ENCODE measurements around the gene WWOX. TPM values are rescaled to one million over a fixed set of nuclear protein-coding genes. Genes with fewer than 3 reads are reported as not detected.

The WWOX gene
- polyA plus RNA-seq, 1 donor from 2014 or later: 25.6 TPM

DNA sequence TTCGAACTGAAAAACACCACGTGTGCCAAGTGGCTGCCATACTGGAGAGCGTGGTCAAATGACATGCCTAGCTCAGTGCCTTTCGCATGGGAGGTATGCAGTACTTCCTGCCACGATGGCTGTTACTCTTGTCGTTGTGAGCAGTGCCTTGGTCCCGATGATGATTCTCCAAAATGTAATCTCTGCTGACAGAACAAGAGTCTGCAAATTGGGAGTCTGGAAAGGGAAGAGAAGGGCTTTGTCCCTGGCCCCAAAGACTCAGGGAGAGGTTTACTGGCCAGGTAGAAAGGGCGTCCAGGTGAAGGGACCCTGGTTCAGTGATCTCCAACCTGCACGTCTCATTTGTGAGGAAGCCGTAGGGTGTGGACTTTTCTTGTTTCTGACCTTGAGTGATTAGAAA lies 336.6 kb downstream of the WWOX start:
- Histone ChIP-seq H3K4me3 (ENCODE audit: low read length) (no peak overlapping the region), H3K79me2 (replicated peaks; ENCODE audit: insufficient read depth, low read length) (no peaks in the 10 kb centered on the region), H3K9me2 (ENCODE audit: insufficient read depth, low read length) (no peaks in the 10 kb centered on the region), H3K9ac (ENCODE audit: low read length) (no peak overlapping the region), H4K20me1 (ENCODE audit: insufficient read depth) (no peaks in the 10 kb centered on the region), H3K4me2 (ENCODE audit: low read length) (no peak overlapping the region), H2AFZ (ENCODE audit: low read depth, low read length) (no peak overlapping the region), H3K9me3 (ENCODE audit: low read length) (no peaks in the 10 kb centered on the region), H3F3A (ENCODE audit: insufficient read depth, low read length, poor library complexity, severe bottlenecking) (no peaks in the 10 kb centered on the region), H3K27ac (ENCODE audit: low read length) (no peak overlapping the region), H3K27me3 (ENCODE audit: insufficient read depth, low read depth, low read length) (no peaks in the 10 kb centered on the region), H3K36me3 (ENCODE audit: insufficient read depth, low read length) (no peaks in the 10 kb centered on the region)
- no peak for TF ChIP-seq EZH2 (IDR thresholded peaks at IDR 0.05; ENCODE audit: borderline replicate concordance, insufficient read depth, low read length, poor library complexity, severe bottlenecking)
- no peak for TF ChIP-seq EP300 (conservative IDR thresholded peaks at IDR 0.05; ENCODE audit: poor library complexity, severe bottlenecking)
- no peak for TF ChIP-seq SMC3 (conservative IDR thresholded peaks at IDR 0.05; ENCODE audit: poor library complexity)
- no peak for TF ChIP-seq POLR2AphosphoS5 (IDR thresholded peaks at IDR 0.05)
- TF ChIP-seq, protein P1, sequence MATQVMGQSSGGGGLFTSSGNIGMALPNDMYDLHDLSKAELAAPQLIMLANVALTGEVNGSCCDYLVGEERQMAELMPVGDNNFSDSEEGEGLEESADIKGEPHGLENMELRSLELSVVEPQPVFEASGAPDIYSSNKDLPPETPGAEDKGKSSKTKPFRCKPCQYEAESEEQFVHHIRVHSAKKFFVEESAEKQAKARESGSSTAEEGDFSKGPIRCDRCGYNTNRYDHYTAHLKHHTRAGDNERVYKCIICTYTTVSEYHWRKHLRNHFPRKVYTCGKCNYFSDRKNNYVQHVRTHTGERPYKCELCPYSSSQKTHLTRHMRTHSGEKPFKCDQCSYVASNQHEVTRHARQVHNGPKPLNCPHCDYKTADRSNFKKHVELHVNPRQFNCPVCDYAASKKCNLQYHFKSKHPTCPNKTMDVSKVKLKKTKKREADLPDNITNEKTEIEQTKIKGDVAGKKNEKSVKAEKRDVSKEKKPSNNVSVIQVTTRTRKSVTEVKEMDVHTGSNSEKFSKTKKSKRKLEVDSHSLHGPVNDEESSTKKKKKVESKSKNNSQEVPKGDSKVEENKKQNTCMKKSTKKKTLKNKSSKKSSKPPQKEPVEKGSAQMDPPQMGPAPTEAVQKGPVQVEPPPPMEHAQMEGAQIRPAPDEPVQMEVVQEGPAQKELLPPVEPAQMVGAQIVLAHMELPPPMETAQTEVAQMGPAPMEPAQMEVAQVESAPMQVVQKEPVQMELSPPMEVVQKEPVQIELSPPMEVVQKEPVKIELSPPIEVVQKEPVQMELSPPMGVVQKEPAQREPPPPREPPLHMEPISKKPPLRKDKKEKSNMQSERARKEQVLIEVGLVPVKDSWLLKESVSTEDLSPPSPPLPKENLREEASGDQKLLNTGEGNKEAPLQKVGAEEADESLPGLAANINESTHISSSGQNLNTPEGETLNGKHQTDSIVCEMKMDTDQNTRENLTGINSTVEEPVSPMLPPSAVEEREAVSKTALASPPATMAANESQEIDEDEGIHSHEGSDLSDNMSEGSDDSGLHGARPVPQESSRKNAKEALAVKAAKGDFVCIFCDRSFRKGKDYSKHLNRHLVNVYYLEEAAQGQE (IDR thresholded peaks at IDR 0.05; ENCODE audit: borderline replicate concordance): no peak
- TF ChIP-seq TAF1 (IDR thresholded peaks at IDR 0.05; ENCODE audit: low read depth): no peak
- TF ChIP-seq, protein P2, sequence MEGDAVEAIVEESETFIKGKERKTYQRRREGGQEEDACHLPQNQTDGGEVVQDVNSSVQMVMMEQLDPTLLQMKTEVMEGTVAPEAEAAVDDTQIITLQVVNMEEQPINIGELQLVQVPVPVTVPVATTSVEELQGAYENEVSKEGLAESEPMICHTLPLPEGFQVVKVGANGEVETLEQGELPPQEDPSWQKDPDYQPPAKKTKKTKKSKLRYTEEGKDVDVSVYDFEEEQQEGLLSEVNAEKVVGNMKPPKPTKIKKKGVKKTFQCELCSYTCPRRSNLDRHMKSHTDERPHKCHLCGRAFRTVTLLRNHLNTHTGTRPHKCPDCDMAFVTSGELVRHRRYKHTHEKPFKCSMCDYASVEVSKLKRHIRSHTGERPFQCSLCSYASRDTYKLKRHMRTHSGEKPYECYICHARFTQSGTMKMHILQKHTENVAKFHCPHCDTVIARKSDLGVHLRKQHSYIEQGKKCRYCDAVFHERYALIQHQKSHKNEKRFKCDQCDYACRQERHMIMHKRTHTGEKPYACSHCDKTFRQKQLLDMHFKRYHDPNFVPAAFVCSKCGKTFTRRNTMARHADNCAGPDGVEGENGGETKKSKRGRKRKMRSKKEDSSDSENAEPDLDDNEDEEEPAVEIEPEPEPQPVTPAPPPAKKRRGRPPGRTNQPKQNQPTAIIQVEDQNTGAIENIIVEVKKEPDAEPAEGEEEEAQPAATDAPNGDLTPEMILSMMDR (IDR thresholded peaks at IDR 0.05; ENCODE audit: poor library complexity, severe bottlenecking): no peak
- no peak for TF ChIP-seq MXI1 (conservative IDR thresholded peaks at IDR 0.05; ENCODE audit: poor library complexity, severe bottlenecking)
- TF ChIP-seq RAD21 (conservative IDR thresholded peaks at IDR 0.05): no peak

DNA sequence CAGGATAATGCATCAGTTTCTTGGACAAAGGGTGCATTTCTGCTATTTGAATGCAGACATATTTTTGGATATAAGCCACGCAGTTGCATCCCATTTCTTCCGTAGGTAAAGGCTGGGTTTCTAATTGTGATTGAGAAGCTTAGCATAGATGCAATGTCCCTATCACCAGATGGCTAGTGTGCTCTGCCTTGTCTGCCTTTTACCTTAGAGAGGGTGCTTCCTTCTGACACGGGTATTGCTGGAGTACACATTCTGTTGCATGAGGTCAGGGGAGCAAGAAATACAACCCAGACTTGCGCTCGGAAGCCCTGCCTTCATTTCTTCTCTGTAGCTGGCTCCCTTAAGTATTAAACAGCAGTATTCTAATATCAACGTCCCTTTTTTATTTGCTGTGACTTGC lies 337.4 kb downstream of the WWOX start:
- TF ChIP-seq EP300 (conservative IDR thresholded peaks at IDR 0.05; ENCODE audit: poor library complexity, severe bottlenecking): no peak
- TF ChIP-seq SMC3 (conservative IDR thresholded peaks at IDR 0.05; ENCODE audit: poor library complexity): no peak
- no peak for TF ChIP-seq MXI1 (conservative IDR thresholded peaks at IDR 0.05; ENCODE audit: poor library complexity, severe bottlenecking)
- no peak for TF ChIP-seq TAF1 (IDR thresholded peaks at IDR 0.05; ENCODE audit: low read depth)
- no peak for TF ChIP-seq EZH2 (IDR thresholded peaks at IDR 0.05; ENCODE audit: borderline replicate concordance, insufficient read depth, low read length, poor library complexity, severe bottlenecking)
- TF ChIP-seq POLR2AphosphoS5 (IDR thresholded peaks at IDR 0.05): no peak
- TF ChIP-seq, protein P1 (IDR thresholded peaks at IDR 0.05; ENCODE audit: borderline replicate concordance): no peak
- TF ChIP-seq, protein P2 (IDR thresholded peaks at IDR 0.05; ENCODE audit: poor library complexity, severe bottlenecking): no peak
- no peak for TF ChIP-seq RAD21 (conservative IDR thresholded peaks at IDR 0.05)
- H3K79me2 ChIP-seq (replicated peaks; ENCODE audit: insufficient read depth, low read length): no peaks in the 10 kb centered on the region
- H3K9ac ChIP-seq (ENCODE audit: low read length): no peak overlapping the region
- H3K27me3 ChIP-seq (ENCODE audit: insufficient read depth, low read depth, low read length): no peaks in the 10 kb centered on the region
- no peak overlapping the region for H3K4me2 ChIP-seq (ENCODE audit: low read length)
- no peaks in the 10 kb centered on the region for H3K36me3 ChIP-seq (ENCODE audit: insufficient read depth, low read length)
- H2AFZ ChIP-seq (ENCODE audit: low read depth, low read length): no peak overlapping the region
- H3K9me2 ChIP-seq (ENCODE audit: insufficient read depth, low read length): no peaks in the 10 kb centered on the region
- no peaks in the 10 kb centered on the region for H3F3A ChIP-seq (ENCODE audit: insufficient read depth, low read length, poor library complexity, severe bottlenecking)
- H3K9me3 ChIP-seq (ENCODE audit: low read length): no peaks in the 10 kb centered on the region
- H3K27ac ChIP-seq (ENCODE audit: low read length): no peak overlapping the region
- H4K20me1 ChIP-seq (ENCODE audit: insufficient read depth): no peaks in the 10 kb centered on the region
- H3K4me3 ChIP-seq (ENCODE audit: low read length): no peak overlapping the region

Data from neural cell (in vitro differentiated cells).